ENCODE data around the gene JAML. TPM values are rescaled to one million over a fixed set of nuclear protein-coding genes. Genes with fewer than 3 reads are reported as not detected.

Gene JAML
- total RNA-seq, 1 donor from 2014 or later = not detected

DNA sequence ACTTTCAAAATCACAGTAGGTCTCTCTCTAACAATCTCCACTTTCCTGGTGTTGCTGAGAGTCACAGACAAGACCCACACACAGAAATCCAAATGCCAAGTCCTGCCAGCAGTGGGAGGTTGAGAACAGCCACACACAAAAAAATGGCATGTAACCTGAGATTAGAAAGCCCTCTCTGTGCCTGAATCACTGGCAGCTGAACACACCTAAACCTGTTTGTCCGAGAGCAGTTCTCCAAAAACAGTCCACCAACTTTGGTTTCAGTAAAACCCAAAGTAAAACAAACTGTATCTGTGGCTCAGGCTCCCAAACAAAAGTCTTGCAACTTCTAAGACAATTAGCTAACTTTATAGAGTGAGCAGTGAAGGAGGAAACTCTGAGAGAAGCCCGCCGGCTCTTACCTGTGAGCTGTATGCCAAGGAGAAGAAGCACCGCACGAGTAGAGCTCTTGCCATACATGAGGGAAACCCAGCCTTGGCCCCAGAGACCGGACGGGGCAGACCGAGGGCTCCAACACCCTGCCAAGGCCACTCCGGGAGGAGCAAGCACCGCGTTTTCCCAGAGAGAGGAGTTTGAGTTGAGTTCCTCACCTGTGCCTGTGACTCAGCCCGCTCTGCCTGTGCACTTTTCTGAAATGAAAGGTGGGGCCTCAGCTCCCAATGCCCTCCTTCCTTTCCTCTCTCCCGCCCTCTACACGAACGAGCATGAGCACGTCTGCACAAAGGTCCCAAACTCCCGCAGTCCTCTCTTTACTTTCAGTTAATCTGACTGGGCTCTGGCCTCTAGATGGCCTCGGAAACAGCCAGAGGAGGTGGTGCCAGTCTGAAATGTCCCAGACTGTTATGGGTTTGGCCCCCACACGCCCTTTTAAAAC, 39.1 kb upstream of the JAML start, which contains the start of gene MPZL2:
TSS of gene MPZL2 (minus strand) at position 603 of the 874 bp plus-strand sequence. CDS start at position 459, 144 bp downstream.
- no peak for DNase-seq (ENCODE audit: low read depth)
- H3K4me3 ChIP-seq (ENCODE audit: low read depth, low read length) = peak within 1 kb of the TSS; percentile 52
- TF ChIP-seq, protein P1, sequence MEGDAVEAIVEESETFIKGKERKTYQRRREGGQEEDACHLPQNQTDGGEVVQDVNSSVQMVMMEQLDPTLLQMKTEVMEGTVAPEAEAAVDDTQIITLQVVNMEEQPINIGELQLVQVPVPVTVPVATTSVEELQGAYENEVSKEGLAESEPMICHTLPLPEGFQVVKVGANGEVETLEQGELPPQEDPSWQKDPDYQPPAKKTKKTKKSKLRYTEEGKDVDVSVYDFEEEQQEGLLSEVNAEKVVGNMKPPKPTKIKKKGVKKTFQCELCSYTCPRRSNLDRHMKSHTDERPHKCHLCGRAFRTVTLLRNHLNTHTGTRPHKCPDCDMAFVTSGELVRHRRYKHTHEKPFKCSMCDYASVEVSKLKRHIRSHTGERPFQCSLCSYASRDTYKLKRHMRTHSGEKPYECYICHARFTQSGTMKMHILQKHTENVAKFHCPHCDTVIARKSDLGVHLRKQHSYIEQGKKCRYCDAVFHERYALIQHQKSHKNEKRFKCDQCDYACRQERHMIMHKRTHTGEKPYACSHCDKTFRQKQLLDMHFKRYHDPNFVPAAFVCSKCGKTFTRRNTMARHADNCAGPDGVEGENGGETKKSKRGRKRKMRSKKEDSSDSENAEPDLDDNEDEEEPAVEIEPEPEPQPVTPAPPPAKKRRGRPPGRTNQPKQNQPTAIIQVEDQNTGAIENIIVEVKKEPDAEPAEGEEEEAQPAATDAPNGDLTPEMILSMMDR (conservative IDR thresholded peaks at IDR 0.05; ENCODE audit: low read depth, low read length) = peak; percentile 16

DNA sequence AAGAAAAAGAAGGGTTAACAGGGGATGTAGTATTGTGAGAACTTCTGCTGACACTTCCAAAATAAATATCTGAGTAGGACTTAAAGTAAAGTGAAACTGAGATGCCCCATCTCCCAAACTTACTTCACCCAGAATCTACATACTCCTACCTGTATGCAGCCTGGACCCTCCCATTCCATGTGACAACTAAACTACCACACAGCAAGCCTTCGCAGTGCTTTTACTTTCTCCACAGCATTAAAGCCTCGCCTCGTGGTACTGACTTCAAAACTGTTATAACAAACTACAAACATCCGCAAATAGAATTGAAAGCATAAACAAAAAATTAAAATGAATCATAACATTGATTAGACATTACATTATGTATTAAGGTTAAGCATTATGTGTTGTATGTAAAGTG, 38.3 kb upstream of the JAML start:
- peak overlapping the region; percentile 52 for H3K4me3 ChIP-seq (ENCODE audit: low read depth, low read length)
- TF ChIP-seq, protein P1 (conservative IDR thresholded peaks at IDR 0.05; ENCODE audit: low read depth, low read length) = no peak
- DNase-seq (ENCODE audit: low read depth) = no peak

DNA sequence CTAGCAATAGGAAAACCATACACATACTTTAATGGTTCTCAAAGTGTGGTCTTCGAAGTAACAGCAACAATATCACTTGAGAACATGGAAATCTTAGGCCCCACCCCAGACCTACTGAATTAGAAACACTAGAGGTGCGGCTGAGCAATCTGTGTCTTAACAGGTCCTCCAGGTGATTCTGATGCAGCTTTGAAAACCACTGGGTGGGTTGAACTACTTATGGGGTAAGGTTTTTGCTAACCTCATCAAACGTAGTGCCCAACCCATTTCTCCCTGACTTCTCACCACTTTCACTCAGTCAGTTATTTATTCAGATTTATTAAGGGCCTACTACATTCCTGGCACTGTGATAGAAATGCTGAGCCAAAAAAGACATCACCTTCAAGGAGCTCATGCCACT, 35.5 kb upstream of the JAML start:
- TF ChIP-seq, protein P1 (conservative IDR thresholded peaks at IDR 0.05; ENCODE audit: low read depth, low read length) = no peak
- H3K4me3 ChIP-seq (ENCODE audit: low read depth, low read length) = no peak overlapping the region
- DNase-seq (ENCODE audit: low read depth) = no peak

DNA sequence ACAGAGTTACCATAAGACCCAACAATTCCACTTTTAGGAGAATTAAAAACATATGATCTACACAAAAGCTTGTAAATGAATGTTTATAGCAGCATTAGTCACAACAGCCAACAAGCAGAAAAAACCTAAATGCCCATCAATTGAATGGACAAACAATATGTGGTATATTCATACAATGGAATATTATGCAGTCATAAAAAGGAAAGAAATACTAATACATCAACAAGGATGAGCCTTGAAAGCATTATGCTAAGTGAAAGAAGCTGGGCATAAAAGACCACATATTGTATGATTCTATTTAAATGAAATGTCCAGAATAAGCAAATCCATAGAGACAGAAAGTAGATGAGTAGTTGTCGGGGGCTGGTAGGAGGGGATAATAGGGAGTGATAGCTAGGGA, 34.3 kb upstream of the JAML start:
- TF ChIP-seq, protein P1 (conservative IDR thresholded peaks at IDR 0.05; ENCODE audit: low read depth, low read length) = no peak
- no peak overlapping the region for H3K4me3 ChIP-seq (ENCODE audit: low read depth, low read length)
- DNase-seq (ENCODE audit: low read depth) = no peak

DNA sequence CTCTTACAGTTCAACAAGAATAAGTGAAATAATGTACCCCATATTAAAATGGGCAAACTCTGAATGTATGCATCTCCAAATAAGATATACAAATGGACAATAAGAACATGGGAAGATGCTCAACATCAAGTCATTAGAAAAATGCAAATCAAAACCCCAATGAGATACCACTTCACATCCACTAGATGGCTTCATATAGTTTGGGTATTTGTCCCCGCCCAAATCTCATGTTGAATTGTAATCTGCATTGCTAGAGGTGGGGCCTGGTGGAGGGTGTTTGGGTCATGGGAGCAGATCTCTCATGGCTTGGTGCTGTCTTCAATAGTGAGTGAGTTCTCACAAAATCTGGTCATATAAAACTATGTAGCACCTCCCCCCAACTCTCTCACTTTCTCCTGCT, 33.6 kb upstream of the JAML start:
- TF ChIP-seq, protein P1 (conservative IDR thresholded peaks at IDR 0.05; ENCODE audit: low read depth, low read length) = peak; percentile 46
- DNase-seq (ENCODE audit: low read depth) = no peak
- no peak overlapping the region for H3K4me3 ChIP-seq (ENCODE audit: low read depth, low read length)

DNA sequence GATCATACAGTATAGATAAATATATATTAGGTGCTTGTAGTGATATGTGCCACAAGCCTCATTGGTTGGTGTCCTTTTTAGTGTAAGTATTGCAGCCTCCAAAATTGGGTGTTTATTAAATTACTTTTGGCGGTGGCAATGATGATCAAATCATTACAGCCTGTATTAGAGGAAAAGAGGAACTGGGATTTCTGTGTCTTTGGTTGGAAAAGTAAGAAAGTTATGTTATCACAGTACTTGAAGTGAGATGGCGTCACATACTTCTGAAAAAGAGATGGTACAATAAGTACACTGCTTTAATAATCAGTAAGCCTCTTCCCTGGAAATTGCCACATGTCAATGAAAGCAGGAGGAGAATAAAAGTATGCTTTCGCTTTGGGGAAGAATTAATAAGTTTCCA, 27.9 kb upstream of the JAML start:
- TF ChIP-seq, protein P1 (conservative IDR thresholded peaks at IDR 0.05; ENCODE audit: low read depth, low read length) = no peak
- H3K4me3 ChIP-seq (ENCODE audit: low read depth, low read length) = peak overlapping the region; percentile 73
- no peak for DNase-seq (ENCODE audit: low read depth)

All from epithelial cell of proximal tubule (primary cell).